GM12892 (cell line): ENCODE data around the gene CLDN20.

Experiments used
- DNase-seq: peaks from one replicate; pipeline ENCODE4 v3.0.0; 2011; ENCODE audit not compliant: insufficient read length
- FAIRE-seq: peaks from 2 replicates; lab custom pipeline; 2011; peaks lifted over from hg19 to GRCh38; lab: Jason Lieb, UNC
- POLR2A ChIP-seq: IDR thresholded peaks from 2 replicates; pipeline ENCODE4 v1.6.1; 2011; ENCODE audit warnings: low read depth, low read length, control low read depth
- POLR2AphosphoS5 ChIP-seq: IDR thresholded peaks from 2 replicates; pipeline ENCODE4 v1.6.1; 2011; ENCODE audit warnings: low read depth, low read length, control low read depth
- TAF1 ChIP-seq: IDR thresholded peaks from 2 replicates; pipeline ENCODE4 v1.6.1; 2011; ENCODE audit warnings: low read depth, mild to moderate bottlenecking, control low read depth, low read length, borderline replicate concordance

CLDN20 gene

DNA sequence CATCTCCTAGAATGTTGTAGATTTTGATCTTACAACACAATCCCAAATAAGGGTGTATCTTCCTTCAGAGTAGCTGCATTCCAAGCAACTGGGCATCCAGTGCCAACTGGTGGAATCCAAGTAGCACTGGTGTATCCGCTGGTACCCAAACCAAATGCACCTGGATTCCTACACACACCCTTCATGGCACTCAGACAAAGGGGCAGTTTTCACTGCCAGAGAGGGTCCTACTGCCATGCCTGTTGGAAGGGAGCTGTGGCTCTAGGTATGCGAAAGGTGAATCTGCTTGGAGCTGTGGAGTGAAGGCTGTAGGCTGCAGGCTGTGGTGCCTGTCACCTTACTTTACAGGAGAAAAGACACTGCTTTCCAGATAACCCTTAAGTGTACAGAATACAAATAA lies 17.0 kb upstream of the CLDN20 start:
- TF ChIP-seq POLR2AphosphoS5: 0 out of 2 replicates have a peak, but pooled peaks have one; percentile 15
- no peak for TF ChIP-seq TAF1
- no peak for TF ChIP-seq POLR2A
- no peak for DNase-seq
- FAIRE-seq: no peak

- TF ChIP-seq POLR2AphosphoS5 (no peak), POLR2A (no peak), TAF1 (no peak)
- no peak for FAIRE-seq
- no peak for DNase-seq
Measured at GRCh38 chr6:155247618-155248007, 16.2 kb upstream of the CLDN20 start.

DNA sequence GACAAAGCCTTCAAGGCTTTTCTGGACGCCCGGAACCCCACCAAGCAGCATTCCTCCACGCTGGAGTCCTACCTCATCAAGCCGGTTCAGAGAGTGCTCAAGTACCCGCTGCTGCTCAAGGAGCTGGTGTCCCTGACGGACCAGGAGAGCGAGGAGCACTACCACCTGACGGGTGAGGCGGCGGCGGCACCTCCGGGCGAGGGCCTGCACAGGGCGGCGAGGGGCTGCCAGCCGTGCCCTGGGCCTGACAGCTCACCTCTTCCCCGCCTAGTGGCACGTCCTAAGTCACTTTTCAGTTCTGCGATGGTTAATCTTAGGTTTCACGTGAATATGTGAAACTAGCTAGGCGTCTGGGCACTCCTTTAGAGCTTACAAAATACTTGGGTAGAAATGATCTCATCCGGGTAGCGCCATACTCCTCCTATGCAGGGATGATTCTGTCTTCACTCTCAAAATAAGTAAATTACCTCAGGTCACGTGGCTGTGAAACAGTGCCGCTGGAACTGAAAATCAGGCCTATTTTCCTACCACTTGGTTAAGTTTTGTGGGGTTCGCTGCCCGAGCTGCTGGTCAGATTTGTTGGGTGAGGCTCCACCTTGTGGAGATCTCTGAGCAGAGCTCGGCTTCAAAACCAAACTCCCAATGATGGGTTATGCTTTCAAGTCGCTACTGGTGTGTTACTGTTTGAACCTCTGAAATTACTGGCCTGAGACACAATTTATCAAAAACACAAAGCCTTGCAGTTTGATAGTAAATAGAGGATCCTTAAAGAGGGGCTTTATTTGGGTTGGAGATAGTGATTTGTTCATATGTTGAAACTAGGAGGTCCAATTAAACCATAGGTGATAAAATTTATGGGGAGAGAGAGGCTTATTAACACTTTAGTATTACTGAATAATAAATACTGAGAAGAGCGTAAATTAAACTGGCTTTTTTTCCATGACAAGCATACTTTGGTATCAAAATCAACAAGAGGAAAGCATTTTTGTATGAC lies 15.5 kb upstream of the CLDN20 start:
- peak; percentile 87 for FAIRE-seq
- TF ChIP-seq TAF1 (no peak), POLR2AphosphoS5 (peak; percentile 39; the same call in 1 of the 2 replicates)
- DNase-seq: peak; percentile 43

DNA sequence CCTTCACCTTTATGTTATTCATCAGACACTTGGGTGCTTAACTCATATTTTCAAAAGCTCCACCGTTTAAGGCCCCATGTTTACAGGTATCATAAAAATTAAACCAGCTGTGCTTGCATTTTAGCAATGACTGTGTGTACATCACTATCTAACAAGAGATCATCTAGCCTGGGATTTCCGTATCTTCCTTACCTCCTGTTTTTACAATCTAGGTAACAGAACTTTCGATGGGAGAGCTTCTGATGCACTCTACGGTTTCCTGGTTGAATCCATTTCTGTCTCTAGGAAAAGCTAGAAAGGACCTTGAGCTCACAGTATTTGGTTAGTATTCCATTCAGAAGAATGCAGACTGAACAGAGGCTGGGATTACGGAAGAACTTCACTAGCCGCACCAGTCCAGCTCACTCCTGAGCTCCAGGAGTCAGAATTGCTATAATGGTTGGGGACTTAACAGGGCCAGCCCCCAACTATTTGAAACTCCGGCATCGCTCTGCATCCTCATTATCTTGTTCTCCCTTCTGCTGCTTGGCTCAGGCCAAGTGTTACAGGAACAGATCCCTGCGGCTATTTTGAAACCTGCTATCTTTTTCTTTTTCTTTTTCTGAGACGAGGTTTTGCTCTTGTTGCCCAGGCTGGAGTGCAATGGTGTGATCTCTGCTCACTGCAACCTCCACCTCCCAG lies 13.0 kb upstream of the CLDN20 start:
- TF ChIP-seq POLR2A (no peak), POLR2AphosphoS5 (no peak), TAF1 (no peak)
- DNase-seq: no peak
- no peak for FAIRE-seq

DNA sequence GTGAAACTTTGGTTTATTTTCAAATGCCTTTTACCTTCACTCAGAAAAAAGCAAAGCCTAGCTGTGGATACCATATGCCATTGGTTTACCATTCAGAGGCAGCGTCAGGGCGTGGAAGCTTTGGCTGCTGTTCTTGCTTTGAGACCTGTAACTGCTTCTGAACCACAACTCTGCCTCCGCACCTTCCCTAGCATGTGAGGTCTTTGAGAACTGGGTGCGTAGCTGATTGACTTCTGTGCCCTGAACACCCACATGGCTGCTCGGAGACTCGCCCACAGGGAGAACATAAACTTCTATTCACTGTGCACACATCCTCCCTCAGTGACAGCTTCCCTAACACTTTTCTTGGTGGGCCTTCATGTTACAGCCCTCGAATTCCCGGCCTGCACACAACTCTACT lies 11.2 kb upstream of the CLDN20 start:
- no peak for DNase-seq
- FAIRE-seq: no peak
- TF ChIP-seq POLR2A (no peak), TAF1 (no peak), POLR2AphosphoS5 (no peak)

GRCh38 chr6:155253337-155253736 lies 10.5 kb upstream of the CLDN20 start:
- no peak for DNase-seq
- TF ChIP-seq POLR2AphosphoS5: no peak
- TF ChIP-seq POLR2A: no peak
- TF ChIP-seq TAF1: no peak
- FAIRE-seq: no peak

DNA sequence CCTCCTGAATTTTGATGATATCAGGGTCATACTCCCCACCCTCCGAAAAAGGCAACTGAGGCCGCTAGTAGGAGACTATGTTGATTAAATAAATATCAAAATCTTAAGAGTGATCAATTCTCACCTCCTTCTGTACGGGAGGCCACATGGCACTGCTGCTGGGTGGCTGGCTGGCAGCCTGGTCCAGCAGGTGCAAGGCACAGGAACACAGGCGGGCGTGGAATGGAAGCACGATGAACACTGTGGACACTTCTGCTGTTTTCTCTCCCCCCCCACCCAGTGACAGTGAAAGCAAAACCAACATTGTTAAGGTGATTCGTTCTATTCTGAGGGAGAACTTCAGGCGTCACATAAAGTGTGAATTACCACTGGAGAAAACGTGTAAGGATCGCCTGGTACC lies 9.7 kb upstream of the CLDN20 start:
- DNase-seq: no peak
- TF ChIP-seq TAF1: no peak
- no peak for TF ChIP-seq POLR2AphosphoS5
- no peak for TF ChIP-seq POLR2A
- no peak for FAIRE-seq

- DNase-seq (no peak), FAIRE-seq (no peak)
- no peak for TF ChIP-seq TAF1
- no peak for TF ChIP-seq POLR2AphosphoS5
- TF ChIP-seq POLR2A: no peak
Measured at GRCh38 chr6:155256122-155256795, 7.6 kb upstream of the CLDN20 start.

DNA sequence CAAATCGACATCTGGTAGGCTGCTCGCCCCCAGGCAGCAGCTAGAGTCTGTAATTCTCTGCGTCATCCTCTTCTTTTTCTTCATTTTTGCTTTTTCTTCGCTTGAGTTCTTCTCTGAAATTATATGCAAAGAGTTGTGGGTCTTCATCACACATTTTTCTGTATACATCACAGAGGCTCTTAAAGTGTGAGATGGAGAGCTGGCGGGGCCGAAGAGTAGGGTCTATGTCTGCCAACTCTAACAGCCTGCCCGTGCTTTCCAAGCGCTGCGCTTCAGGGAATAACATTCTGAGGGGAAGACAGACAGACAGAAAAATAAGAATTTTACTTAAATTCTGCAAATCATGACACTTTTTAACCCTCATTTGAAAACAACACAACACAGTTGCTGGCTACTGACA lies 6.0 kb upstream of the CLDN20 start:
- FAIRE-seq: no peak
- no peak for TF ChIP-seq POLR2A
- no peak for TF ChIP-seq POLR2AphosphoS5
- TF ChIP-seq TAF1: no peak

GRCh38 chr6:155259204-155259603 lies 4.6 kb upstream of the CLDN20 start:
- DNase-seq (no peak), FAIRE-seq (no peak)
- TF ChIP-seq POLR2A: no peak

More for the DNA sequence above, 6.0 kb upstream of the CLDN20 start:
- no peak for DNase-seq

- TF ChIP-seq POLR2AphosphoS5: no peak
- no peak for TF ChIP-seq TAF1
- no peak for TF ChIP-seq POLR2A
- no peak for DNase-seq
- no peak for FAIRE-seq
Measured at GRCh38 chr6:155259897-155260296, 3.9 kb upstream of the CLDN20 start.
